HEK293 (cell line): Measurements from ENCODE around the gene LRRC72.

ENCODE experiments used
- CTCF ChIA-PET: fragments of 350-600 bp; formaldehyde crosslinking; extraction: SDS; loops from one replicate; lab custom pipeline; 2021; ENCODE audit warnings: antibody characterized with exemption; lab: Yijun Ruan, JAX
- POLR2A ChIA-PET: fragments of 300-600 bp; formaldehyde crosslinking; extraction: SDS; loops from one replicate; lab custom pipeline; 2020; ENCODE audit warnings: antibody characterized with exemption, inconsistent platforms; lab: Yijun Ruan, JAX
- H3K27ac ChIP-seq: fragments of 200-500 bp; sonication (Bioruptor generic); 2 replicates; pipeline ENCODE4 v1.5.1; 2014; ENCODE audit warnings: low read depth, low read length, control low read depth, inconsistent platforms; ENCODE audit errors: extremely low read depth
- H3K36me3 ChIP-seq, 2 experiments: fragments of 200-500 bp in 1 of 2; sonication (Bioruptor generic) in 1 of 2; 1 replicate in 1 of 2; 2 replicates in 1 of 2; pipeline ENCODE4 v1.5.1; 2014 to 2017; ENCODE audit warnings: inconsistent platforms in 2 of 2, low read length in 2 of 2; ENCODE audit not compliant: control insufficient read depth in 2 of 2, insufficient read depth in 1 of 2
- H3K4me1 ChIP-seq: fragments of 200-500 bp; sonication (Bioruptor generic); 2 replicates; pipeline ENCODE4 v1.5.1; 2014; ENCODE audit warnings: mild to moderate bottlenecking, low read length, inconsistent platforms; ENCODE audit not compliant: control insufficient read depth, insufficient read depth
- H3K4me3 ChIP-seq: 2 replicates; pipeline ENCODE4 v1.5.1; 2011; ENCODE audit warnings: low read depth, mild to moderate bottlenecking, control low read depth, low read length, moderate library complexity
- H3K9me3 ChIP-seq: fragments of 200-500 bp; sonication (Bioruptor generic); 2 replicates; pipeline ENCODE4 v1.5.1; 2014; ENCODE audit warnings: low read depth, low read length, inconsistent platforms; ENCODE audit not compliant: control insufficient read depth, insufficient read depth
- PRDM1 ChIP-seq: fragments of 450-650 bp; formaldehyde crosslinking; IDR thresholded peaks from 2 replicates; pipeline ENCODE4; 2016; ENCODE audit warnings: missing biosample characterization, missing genetic modification characterization
- SP7 ChIP-seq: fragments of 450-650 bp; formaldehyde crosslinking; IDR thresholded peaks from 2 replicates; pipeline ENCODE4 v1.5.1; 2016; ENCODE audit warnings: missing biosample characterization, missing genetic modification characterization
- ZNF132 ChIP-seq: fragments of 450-650 bp; formaldehyde crosslinking; IDR thresholded peaks from 2 replicates; pipeline ENCODE4 v1.5.1; 2017; ENCODE audit warnings: missing biosample characterization, missing genetic modification characterization, borderline replicate concordance
- ZNF184 ChIP-seq: fragments of 450-650 bp; IDR thresholded peaks from 2 replicates; pipeline ENCODE4 v1.5.1; 2018; ENCODE audit warnings: missing biosample characterization, mild to moderate bottlenecking, missing genetic modification characterization
- ZNF274 ChIP-seq, 2 experiments: fragments of 200-500 bp in 1 of 2; fragments of 450-650 bp in 1 of 2; sonication (Bioruptor generic) in 1 of 2; formaldehyde crosslinking in 1 of 2; IDR thresholded peaks; 2 replicates each; pipeline versions ENCODE4 v1.5.1 to v1.6.1; 2014 to 2016; ENCODE audit warnings: borderline replicate concordance in 1 of 2, inconsistent platforms in 1 of 2, low read length in 1 of 2, missing biosample characterization in 1 of 2, missing genetic modification characterization in 1 of 2
- ZNF311 ChIP-seq: fragments of 450-650 bp; formaldehyde crosslinking; IDR thresholded peaks from 2 replicates; pipeline ENCODE4 v1.5.1; 2017; ENCODE audit warnings: missing biosample characterization, missing genetic modification characterization, borderline replicate concordance
- ZNF529 ChIP-seq: fragments of 450-650 bp; formaldehyde crosslinking; IDR thresholded peaks from 2 replicates; pipeline ENCODE4 v1.5.1; 2017; ENCODE audit warnings: missing genetic modification characterization, missing biosample characterization; ENCODE audit not compliant: insufficient replicate concordance
- ZNF561 ChIP-seq: fragments of 450-650 bp; IDR thresholded peaks from 2 replicates; pipeline ENCODE4 v1.5.1; 2018; ENCODE audit warnings: missing biosample characterization, missing genetic modification characterization, borderline replicate concordance
- ZNF585B ChIP-seq: fragments of 450-650 bp; formaldehyde crosslinking; IDR thresholded peaks from 2 replicates; pipeline ENCODE4 v1.5.1; 2016; ENCODE audit warnings: missing biosample characterization, missing genetic modification characterization
- ZNF791 ChIP-seq: fragments of 450-650 bp; formaldehyde crosslinking; IDR thresholded peaks from 2 replicates; pipeline ENCODE4 v1.5.1; 2016; ENCODE audit warnings: missing biosample characterization, missing genetic modification characterization
- ZNF837 ChIP-seq: fragments of 450-650 bp; formaldehyde crosslinking; IDR thresholded peaks from 2 replicates; pipeline ENCODE4 v1.5.1; 2016; ENCODE audit warnings: missing biosample characterization, missing genetic modification characterization
- TF ChIP-seq, protein P1 (sequence below): fragments of 450-650 bp; formaldehyde crosslinking; IDR thresholded peaks from 2 replicates; pipeline ENCODE4 v1.5.1; 2016; ENCODE audit warnings: missing biosample characterization, missing genetic modification characterization, borderline replicate concordance
- TF ChIP-seq, protein P2 (sequence below): fragments of 450-650 bp; formaldehyde crosslinking; optimal IDR thresholded peaks from 2 replicates; pipeline ENCODE3; 2016; ENCODE audit warnings: missing biosample characterization, mild to moderate bottlenecking, missing genetic modification characterization
- TF ChIP-seq, protein P3 (sequence below): fragments of 450-650 bp; formaldehyde crosslinking; IDR thresholded peaks from 2 replicates; pipeline ENCODE4 v1.5.1; 2016; ENCODE audit warnings: missing biosample characterization, missing genetic modification characterization
- TF ChIP-seq, protein P4 (sequence below): fragments of 450-650 bp; formaldehyde crosslinking; IDR thresholded peaks from 2 replicates; pipeline ENCODE4 v1.5.1; 2016; ENCODE audit warnings: missing biosample characterization, missing genetic modification characterization
- TF ChIP-seq, protein P5 (sequence below): fragments of 450-650 bp; formaldehyde crosslinking; IDR thresholded peaks from 2 replicates; pipeline ENCODE4 v1.5.1; 2016; ENCODE audit warnings: missing biosample characterization, missing genetic modification characterization

The LRRC72 gene

DNA sequence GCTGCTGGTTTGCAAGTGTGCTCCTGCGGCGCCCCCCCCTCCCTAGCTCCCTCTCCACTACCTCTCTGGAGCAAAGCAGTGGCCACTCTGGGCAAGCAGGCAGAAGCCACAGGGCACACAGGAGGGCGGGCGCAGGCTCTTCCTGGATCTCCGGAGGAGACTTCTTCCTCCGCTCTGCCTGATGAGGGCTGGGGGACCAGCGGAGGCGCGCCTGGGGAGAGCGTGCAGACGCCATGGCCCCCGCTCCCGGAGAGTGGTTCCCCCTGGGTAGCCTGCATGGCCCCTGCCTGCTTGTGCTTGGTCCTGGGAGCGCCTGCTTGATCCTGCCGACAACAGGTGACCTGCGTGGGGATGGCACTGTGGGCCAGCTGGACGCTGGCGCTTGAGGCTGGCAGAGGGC, 89.9 kb downstream of the LRRC72 start:
- Histone ChIP-seq H3K9me3 (no peaks in the 10 kb centered on the region), H3K27ac (no peak overlapping the region), H3K4me3 (no peak overlapping the region), H3K4me1 (no peaks in the 10 kb centered on the region), H3K36me3 (peaks cover 27 to 28% of the 10 kb centered on the region in 2 experiments)
- ChIA-PET CTCF (interaction anchor here (0.5 kb wide), 1 partner anchor 302 kb away, joined by 3 read pairs; no protein-coding TSS in a partner anchor), POLR2A (no interaction called here)
- TF ChIP-seq, protein P1, sequence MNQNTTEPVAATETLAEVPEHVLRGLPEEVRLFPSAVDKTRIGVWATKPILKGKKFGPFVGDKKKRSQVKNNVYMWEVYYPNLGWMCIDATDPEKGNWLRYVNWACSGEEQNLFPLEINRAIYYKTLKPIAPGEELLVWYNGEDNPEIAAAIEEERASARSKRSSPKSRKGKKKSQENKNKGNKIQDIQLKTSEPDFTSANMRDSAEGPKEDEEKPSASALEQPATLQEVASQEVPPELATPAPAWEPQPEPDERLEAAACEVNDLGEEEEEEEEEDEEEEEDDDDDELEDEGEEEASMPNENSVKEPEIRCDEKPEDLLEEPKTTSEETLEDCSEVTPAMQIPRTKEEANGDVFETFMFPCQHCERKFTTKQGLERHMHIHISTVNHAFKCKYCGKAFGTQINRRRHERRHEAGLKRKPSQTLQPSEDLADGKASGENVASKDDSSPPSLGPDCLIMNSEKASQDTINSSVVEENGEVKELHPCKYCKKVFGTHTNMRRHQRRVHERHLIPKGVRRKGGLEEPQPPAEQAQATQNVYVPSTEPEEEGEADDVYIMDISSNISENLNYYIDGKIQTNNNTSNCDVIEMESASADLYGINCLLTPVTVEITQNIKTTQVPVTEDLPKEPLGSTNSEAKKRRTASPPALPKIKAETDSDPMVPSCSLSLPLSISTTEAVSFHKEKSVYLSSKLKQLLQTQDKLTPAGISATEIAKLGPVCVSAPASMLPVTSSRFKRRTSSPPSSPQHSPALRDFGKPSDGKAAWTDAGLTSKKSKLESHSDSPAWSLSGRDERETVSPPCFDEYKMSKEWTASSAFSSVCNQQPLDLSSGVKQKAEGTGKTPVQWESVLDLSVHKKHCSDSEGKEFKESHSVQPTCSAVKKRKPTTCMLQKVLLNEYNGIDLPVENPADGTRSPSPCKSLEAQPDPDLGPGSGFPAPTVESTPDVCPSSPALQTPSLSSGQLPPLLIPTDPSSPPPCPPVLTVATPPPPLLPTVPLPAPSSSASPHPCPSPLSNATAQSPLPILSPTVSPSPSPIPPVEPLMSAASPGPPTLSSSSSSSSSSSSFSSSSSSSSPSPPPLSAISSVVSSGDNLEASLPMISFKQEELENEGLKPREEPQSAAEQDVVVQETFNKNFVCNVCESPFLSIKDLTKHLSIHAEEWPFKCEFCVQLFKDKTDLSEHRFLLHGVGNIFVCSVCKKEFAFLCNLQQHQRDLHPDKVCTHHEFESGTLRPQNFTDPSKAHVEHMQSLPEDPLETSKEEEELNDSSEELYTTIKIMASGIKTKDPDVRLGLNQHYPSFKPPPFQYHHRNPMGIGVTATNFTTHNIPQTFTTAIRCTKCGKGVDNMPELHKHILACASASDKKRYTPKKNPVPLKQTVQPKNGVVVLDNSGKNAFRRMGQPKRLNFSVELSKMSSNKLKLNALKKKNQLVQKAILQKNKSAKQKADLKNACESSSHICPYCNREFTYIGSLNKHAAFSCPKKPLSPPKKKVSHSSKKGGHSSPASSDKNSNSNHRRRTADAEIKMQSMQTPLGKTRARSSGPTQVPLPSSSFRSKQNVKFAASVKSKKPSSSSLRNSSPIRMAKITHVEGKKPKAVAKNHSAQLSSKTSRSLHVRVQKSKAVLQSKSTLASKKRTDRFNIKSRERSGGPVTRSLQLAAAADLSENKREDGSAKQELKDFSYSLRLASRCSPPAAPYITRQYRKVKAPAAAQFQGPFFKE (tag by site-specific recombination): no peak
- TF ChIP-seq ZNF311 (tag by site-specific recombination) (no peak), ZNF274 (IDR thresholded peaks at IDR 0.05; ENCODE audit: low read length) (no peak), ZNF274 (tag by site-specific recombination; IDR thresholded peaks at IDR 0.05; ENCODE audit: borderline replicate concordance) (no peak), ZNF561 (tag by site-specific recombination) (no peak), ZNF184 (no peak), PRDM1 (no peak), ZNF585B (tag by site-specific recombination) (no peak), ZNF791 (tag by site-specific recombination) (no peak), SP7 (no peak), ZNF132 (tag by site-specific recombination) (no peak), ZNF529 (no peak), ZNF837 (tag by site-specific recombination) (no peak)
- TF ChIP-seq, protein P2, sequence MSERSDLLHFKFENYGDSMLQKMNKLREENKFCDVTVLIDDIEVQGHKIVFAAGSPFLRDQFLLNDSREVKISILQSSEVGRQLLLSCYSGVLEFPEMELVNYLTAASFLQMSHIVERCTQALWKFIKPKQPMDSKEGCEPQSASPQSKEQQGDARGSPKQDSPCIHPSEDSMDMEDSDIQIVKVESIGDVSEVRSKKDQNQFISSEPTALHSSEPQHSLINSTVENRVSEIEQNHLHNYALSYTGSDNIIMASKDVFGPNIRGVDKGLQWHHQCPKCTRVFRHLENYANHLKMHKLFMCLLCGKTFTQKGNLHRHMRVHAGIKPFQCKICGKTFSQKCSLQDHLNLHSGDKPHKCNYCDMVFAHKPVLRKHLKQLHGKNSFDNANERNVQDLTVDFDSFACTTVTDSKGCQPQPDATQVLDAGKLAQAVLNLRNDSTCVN (tag by site-specific recombination): no peak
- TF ChIP-seq, protein P3, sequence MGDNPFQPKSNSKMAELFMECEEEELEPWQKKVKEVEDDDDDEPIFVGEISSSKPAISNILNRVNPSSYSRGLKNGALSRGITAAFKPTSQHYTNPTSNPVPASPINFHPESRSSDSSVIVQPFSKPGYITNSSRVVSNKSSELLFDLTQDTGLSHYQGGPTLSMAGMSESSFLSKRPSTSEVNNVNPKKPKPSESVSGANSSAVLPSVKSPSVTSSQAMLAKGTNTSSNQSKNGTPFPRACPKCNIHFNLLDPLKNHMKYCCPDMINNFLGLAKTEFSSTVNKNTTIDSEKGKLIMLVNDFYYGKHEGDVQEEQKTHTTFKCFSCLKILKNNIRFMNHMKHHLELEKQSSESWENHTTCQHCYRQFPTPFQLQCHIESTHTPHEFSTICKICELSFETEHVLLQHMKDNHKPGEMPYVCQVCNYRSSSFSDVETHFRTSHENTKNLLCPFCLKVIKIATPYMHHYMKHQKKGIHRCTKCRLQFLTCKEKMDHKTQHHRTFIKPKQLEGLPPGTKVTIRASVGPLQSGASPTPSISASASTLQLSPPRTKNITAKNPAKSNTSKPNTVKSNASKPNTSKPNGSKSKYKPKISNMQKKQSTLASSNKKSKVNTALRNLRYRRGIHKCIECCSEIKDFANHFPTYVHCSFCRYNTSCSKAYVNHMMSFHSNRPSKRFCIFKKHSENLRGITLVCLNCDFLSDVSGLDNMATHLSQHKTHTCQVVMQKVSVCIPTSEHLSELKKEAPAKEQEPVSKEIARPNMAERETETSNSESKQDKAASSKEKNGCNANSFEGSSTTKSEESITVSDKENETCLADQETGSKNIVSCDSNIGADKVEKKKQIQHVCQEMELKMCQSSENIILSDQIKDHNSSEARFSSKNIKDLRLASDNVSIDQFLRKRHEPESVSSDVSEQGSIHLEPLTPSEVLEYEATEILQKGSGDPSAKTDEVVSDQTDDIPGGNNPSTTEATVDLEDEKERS (tag by site-specific recombination): no peak
- TF ChIP-seq, protein P4, sequence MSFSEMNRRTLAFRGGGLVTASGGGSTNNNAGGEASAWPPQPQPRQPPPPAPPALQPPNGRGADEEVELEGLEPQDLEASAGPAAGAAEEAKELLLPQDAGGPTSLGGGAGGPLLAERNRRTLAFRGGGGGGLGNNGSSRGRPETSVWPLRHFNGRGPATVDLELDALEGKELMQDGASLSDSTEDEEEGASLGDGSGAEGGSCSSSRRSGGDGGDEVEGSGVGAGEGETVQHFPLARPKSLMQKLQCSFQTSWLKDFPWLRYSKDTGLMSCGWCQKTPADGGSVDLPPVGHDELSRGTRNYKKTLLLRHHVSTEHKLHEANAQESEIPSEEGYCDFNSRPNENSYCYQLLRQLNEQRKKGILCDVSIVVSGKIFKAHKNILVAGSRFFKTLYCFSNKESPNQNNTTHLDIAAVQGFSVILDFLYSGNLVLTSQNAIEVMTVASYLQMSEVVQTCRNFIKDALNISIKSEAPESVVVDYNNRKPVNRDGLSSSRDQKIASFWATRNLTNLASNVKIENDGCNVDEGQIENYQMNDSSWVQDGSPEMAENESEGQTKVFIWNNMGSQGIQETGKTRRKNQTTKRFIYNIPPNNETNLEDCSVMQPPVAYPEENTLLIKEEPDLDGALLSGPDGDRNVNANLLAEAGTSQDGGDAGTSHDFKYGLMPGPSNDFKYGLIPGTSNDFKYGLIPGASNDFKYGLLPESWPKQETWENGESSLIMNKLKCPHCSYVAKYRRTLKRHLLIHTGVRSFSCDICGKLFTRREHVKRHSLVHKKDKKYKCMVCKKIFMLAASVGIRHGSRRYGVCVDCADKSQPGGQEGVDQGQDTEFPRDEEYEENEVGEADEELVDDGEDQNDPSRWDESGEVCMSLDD: no peak
- TF ChIP-seq, protein P5, sequence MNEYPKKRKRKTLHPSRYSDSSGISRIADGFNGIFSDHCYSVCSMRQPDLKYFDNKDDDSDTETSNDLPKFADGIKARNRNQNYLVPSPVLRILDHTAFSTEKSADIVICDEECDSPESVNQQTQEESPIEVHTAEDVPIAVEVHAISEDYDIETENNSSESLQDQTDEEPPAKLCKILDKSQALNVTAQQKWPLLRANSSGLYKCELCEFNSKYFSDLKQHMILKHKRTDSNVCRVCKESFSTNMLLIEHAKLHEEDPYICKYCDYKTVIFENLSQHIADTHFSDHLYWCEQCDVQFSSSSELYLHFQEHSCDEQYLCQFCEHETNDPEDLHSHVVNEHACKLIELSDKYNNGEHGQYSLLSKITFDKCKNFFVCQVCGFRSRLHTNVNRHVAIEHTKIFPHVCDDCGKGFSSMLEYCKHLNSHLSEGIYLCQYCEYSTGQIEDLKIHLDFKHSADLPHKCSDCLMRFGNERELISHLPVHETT (tag by site-specific recombination): no peak
